ENCODE results near the gene RANBP3. TPM values are rescaled to one million over a fixed set of nuclear protein-coding genes. Genes with fewer than 3 reads are reported as not detected.

Gene RANBP3
- total and polyA plus RNA-seq, 2 of the 8 experiments (the other 6 are each of a cell fraction or from before 2014, with no cell fraction given): 95.4 to 122 TPM

DNA sequence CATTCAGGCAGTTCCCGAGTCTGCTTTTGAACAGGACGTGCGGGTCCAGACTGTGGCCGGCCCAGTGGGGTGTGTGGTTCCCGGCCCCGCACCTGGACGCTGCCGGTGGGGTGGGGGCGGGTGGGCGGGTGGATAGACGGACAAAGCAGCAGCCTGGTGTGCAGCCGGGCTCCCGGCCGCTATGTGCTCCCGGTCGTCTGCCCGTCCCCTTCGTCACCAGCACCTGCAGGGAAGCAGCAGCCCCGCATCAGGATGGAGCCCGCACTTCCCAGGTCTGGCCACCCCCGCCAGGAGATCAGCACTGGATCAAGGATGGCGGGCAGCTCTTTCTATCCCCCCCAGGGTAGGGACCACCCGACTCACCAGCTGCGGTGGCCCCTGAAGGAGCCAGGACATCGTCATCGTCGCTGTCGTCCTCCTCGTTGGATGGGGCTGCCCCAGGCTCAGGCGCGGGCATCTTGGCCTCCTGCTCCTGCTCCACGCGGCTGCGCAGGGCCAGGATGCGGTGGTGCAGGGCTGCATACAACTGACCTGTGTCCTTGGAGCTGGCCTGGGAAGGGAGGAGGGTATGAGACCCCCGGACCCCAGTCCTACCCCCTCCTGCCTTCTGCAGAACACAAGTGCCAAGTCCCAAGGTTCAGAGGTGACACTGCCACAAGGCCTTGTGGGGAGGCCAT lies 60.4 kb downstream of the RANBP3 start:
- H3K14ac ChIP-seq (ENCODE audit: insufficient read length): no peak overlapping the region
- H3K79me1 ChIP-seq (ENCODE audit: low read depth, low read length): no peaks in the 10 kb centered on the region
- no peak for TF ChIP-seq RAD21 (IDR thresholded peaks at IDR 0.05 in 1 of 2, conservative IDR thresholded peaks at IDR 0.05 in 1 of 2; ENCODE audit: low read depth in 2 of 2, low read length in 2 of 2)
- TF ChIP-seq FOSL1 (IDR thresholded peaks at IDR 0.05; ENCODE audit: insufficient read depth, low read depth, low read length): no peak
- no peak for TF ChIP-seq CBX8 (IDR thresholded peaks at IDR 0.05; ENCODE audit: borderline replicate concordance, low read depth, low read length)
- no peak for TF ChIP-seq RNF2 (IDR thresholded peaks at IDR 0.05; ENCODE audit: borderline replicate concordance, low read depth, low read length, missing control alignments, poor library complexity, severe bottlenecking)
- no peak for TF ChIP-seq ZNF274 (IDR thresholded peaks at IDR 0.05; ENCODE audit: borderline replicate concordance, extremely low read depth, low read length)
- TF ChIP-seq KDM1A (IDR thresholded peaks at IDR 0.05; ENCODE audit: borderline replicate concordance, low read length): no peak
- TF ChIP-seq KDM5A (IDR thresholded peaks at IDR 0.05; ENCODE audit: low read length): no peak
- TF ChIP-seq KDM4A (IDR thresholded peaks at IDR 0.05; ENCODE audit: low read depth, low read length, severe bottlenecking): no peak
- no peak for TF ChIP-seq SIN3A (conservative IDR thresholded peaks at IDR 0.05 in 1 of 2, IDR thresholded peaks at IDR 0.05 in 1 of 2; ENCODE audit: low read depth in 1 of 2, low read length in 2 of 2)
- TF ChIP-seq TEAD4 (IDR thresholded peaks at IDR 0.05; ENCODE audit: low read depth, low read length): no peak
- no peak for TF ChIP-seq TAF7 (optimal IDR thresholded peaks at IDR 0.05; ENCODE audit: borderline replicate concordance, low read depth, low read length)
- TF ChIP-seq CTBP2 (IDR thresholded peaks at IDR 0.05; ENCODE audit: borderline replicate concordance, insufficient read depth, insufficient read length, low read length): no peak
- no peak overlapping the region for H2BK12ac ChIP-seq (ENCODE audit: low read depth, low read length)
- no peak overlapping the region for H2BK5ac ChIP-seq (ENCODE audit: low read depth, low read length)
- DNase-seq (ENCODE audit: low read depth in 1 of 2, low spot score in 2 of 2): no peak
- WGBS, 2 experiments (ENCODE audit: extremely low coverage in 1 of 2, insufficient coverage in 1 of 2, insufficient read length in 1 of 2, insufficient replicate concordance in 2 of 2, low coverage in 1 of 2, low lambda C conversion rate in 2 of 2, missing lambda C conversion rate in 1 of 2): 93% methylated on average over 21 of the region's 36 CpGs; no CpG with 5 or more reads in 1 of the 2 experiments
- H4K5ac ChIP-seq (ENCODE audit: insufficient read length, low read depth, low read length): no peak overlapping the region
- ChIA-PET CTCF (ENCODE audit: partially characterized antibody) (no interaction called here), POLR2A (ENCODE audit: partially characterized antibody) (no interaction called here)
- H3K4me3 ChIP-seq (ENCODE audit: extremely low read depth in 1 of 4, insufficient read depth in 2 of 4, low read depth in 3 of 4, low read length in 4 of 4): no peak overlapping the region
- H3K18ac ChIP-seq (ENCODE audit: extremely low read depth, low read length): no peak overlapping the region
- H3K9me3 ChIP-seq (ENCODE audit: insufficient read depth in 2 of 2, low read depth in 1 of 2, low read length in 1 of 2): no peaks in the 10 kb centered on the region
- H3K23ac ChIP-seq (ENCODE audit: insufficient read length): no peak overlapping the region
- H3K79me2 ChIP-seq (ENCODE audit: control insufficient read depth in 1 of 2, insufficient read depth in 2 of 2, low read length in 2 of 2): no peaks in the 10 kb centered on the region
- H3K9ac ChIP-seq (replicated peaks in 1 of 4; ENCODE audit: extremely low read depth in 1 of 4, low read depth in 3 of 4, low read length in 3 of 4): no peak overlapping the region
- H3K4ac ChIP-seq (replicated peaks; ENCODE audit: insufficient read length, low read depth, low read length): no peak overlapping the region
- no peaks in the 10 kb centered on the region for H3K27me3 ChIP-seq (replicated peaks in 1 of 4; ENCODE audit: control insufficient read depth in 3 of 4, extremely low read depth in 1 of 4, insufficient read depth in 3 of 4, low read length in 3 of 4)
- peaks cover 3 to 32% (median 25%) of the 10 kb centered on the region in 4 experiments; a peak in 7 of 8 replicates for H3K36me3 ChIP-seq (ENCODE audit: control insufficient read depth in 2 of 4, insufficient read depth in 4 of 4, low read length in 3 of 4)
- no peak overlapping the region for H2BK20ac ChIP-seq (ENCODE audit: low read length)
- H3K4me1 ChIP-seq (replicated peaks in 1 of 4; ENCODE audit: control insufficient read depth in 3 of 4, insufficient read depth in 4 of 4, low read length in 3 of 4): no peaks in the 10 kb centered on the region
- no peak overlapping the region for H4K91ac ChIP-seq (replicated peaks; ENCODE audit: insufficient read length, low read length)
- H2BK15ac ChIP-seq (ENCODE audit: low read length): no peak overlapping the region
- no peak overlapping the region for H2AK5ac ChIP-seq (ENCODE audit: low read depth, low read length)
- no peak overlapping the region for H3K27ac ChIP-seq (ENCODE audit: low read depth, low read length)
- no peak overlapping the region for H2AFZ ChIP-seq (ENCODE audit: low read length)
- H2BK120ac ChIP-seq (replicated peaks; ENCODE audit: low read depth, low read length): no peak overlapping the region
- no peaks in the 10 kb centered on the region for H3K23me2 ChIP-seq (ENCODE audit: low read depth, low read length)
- no peak overlapping the region for H3K56ac ChIP-seq (replicated peaks; ENCODE audit: insufficient read length, low read depth, low read length)
- peaks cover 3 to 8% of the 10 kb centered on the region in 2 experiments for H4K20me1 ChIP-seq (replicated peaks in 1 of 2; ENCODE audit: control insufficient read depth in 1 of 2, insufficient read depth in 2 of 2, low read length in 2 of 2)
- no peak for FAIRE-seq
- H4K8ac ChIP-seq (ENCODE audit: extremely low read depth, insufficient read depth, low read length): no peak overlapping the region
- no peak overlapping the region for H3K4me2 ChIP-seq (ENCODE audit: insufficient read depth in 1 of 2, low read depth in 2 of 2, low read length in 2 of 2)

All from H1 (cell line).